Ovary (tissue), 3 donors: ENCODE results near the gene ECEL1.

ENCODE experiments used
- POLR2A ChIP-seq: fragments of 450-650 bp; IDR thresholded peaks from one replicate; pipeline ENCODE4 v1.6.1; 2017; ENCODE audit warnings: antibody characterized with exemption, mild to moderate bottlenecking, moderate library complexity
- TF ChIP-seq, protein P1 (sequence below), 3 donors: fragments of 450-650 bp in 2 of 3; fragments of 200-600 bp in 1 of 3; IDR thresholded peaks; one replicate each; pipeline versions ENCODE4 v1.5.1 to v1.8.0; 2016 to 2022; ENCODE audit warnings: antibody characterized with exemption in 3 of 3, mild to moderate bottlenecking in 1 of 3
- donor health status: DM: no; HTN: no; CAD: no.

DNA sequence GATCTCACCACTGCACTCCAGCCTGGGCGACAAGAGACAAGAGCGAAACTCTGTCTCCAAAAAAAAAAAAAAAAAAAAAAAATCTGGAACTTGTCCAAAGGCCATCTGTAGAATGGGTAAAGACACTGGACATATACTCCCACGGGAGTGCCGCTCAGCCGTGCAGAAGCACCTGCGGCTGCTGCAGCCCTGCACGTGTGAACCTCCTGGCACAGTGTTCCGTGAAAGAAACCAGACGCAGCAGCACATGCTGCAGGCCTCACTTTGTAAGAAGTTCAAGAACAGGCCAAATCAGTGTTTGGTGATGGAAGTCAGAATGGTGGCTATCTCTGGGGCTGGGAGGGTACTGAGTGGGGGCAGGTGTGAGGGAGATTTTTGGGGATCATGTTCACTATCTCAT is 44.8 kb upstream of the ECEL1 start:
- TF ChIP-seq POLR2A = no peak
- TF ChIP-seq, protein P1, sequence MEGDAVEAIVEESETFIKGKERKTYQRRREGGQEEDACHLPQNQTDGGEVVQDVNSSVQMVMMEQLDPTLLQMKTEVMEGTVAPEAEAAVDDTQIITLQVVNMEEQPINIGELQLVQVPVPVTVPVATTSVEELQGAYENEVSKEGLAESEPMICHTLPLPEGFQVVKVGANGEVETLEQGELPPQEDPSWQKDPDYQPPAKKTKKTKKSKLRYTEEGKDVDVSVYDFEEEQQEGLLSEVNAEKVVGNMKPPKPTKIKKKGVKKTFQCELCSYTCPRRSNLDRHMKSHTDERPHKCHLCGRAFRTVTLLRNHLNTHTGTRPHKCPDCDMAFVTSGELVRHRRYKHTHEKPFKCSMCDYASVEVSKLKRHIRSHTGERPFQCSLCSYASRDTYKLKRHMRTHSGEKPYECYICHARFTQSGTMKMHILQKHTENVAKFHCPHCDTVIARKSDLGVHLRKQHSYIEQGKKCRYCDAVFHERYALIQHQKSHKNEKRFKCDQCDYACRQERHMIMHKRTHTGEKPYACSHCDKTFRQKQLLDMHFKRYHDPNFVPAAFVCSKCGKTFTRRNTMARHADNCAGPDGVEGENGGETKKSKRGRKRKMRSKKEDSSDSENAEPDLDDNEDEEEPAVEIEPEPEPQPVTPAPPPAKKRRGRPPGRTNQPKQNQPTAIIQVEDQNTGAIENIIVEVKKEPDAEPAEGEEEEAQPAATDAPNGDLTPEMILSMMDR (IDR thresholded peaks at IDR 0.05) = no peak
